ENCODE data around the gene SBF2. TPM values are rescaled to one million over a fixed set of nuclear protein-coding genes. Genes with fewer than 3 reads are reported as not detected.
"Not testable (repeated sequence)": the region's sequence is repeated elsewhere in the genome, so short reads cannot be mapped to it uniquely, and the experiment has no call there.

The SBF2 gene
- total RNA-seq, 4 donors from 2014 or later = 44.6 to 59.4 (median 53.4) TPM

DNA sequence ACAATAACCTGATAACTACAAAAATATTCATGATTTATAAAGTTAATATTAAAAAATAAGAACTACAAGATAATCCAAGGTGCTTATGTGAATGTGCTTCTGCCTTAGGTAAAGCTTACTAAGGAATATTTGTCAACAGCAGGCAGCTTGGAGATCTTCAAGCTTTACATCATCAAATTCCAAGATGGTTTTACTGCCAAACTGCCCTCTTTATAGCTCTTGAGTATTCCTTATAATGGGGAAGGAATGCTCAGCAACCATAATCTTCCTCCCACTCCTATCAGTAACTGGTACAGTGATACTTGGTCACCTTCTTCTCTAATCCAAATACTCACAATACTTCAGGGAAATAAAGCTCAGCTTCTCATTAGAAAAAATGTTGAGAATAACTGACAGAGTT is 30.1 kb downstream of the SBF2 start:
- no peak overlapping the region for H3K27ac ChIP-seq (replicated peaks in 1 of 4)
- no peaks in the 10 kb centered on the region for H3K9me3 ChIP-seq
- no peak overlapping the region for H3K4me3 ChIP-seq
- intact Hi-C loops (cut with DNase I) = no loop called here
- no peak for DNase-seq (ENCODE audit: extremely low spot score)
- H3K27me3 ChIP-seq = no peaks in the 10 kb centered on the region
- H3K4me1 ChIP-seq = peaks cover 0 to 8% (median 3%) of the 10 kb centered on the region in 4 donors
- TF ChIP-seq POLR2AphosphoS5 (IDR thresholded peaks at IDR 0.05) (no peak), POLR2A (IDR thresholded peaks at IDR 0.05; ENCODE audit: low read depth) (no peak), EP300 (IDR thresholded peaks at IDR 0.05) (no peak)
- TF ChIP-seq, protein P1, sequence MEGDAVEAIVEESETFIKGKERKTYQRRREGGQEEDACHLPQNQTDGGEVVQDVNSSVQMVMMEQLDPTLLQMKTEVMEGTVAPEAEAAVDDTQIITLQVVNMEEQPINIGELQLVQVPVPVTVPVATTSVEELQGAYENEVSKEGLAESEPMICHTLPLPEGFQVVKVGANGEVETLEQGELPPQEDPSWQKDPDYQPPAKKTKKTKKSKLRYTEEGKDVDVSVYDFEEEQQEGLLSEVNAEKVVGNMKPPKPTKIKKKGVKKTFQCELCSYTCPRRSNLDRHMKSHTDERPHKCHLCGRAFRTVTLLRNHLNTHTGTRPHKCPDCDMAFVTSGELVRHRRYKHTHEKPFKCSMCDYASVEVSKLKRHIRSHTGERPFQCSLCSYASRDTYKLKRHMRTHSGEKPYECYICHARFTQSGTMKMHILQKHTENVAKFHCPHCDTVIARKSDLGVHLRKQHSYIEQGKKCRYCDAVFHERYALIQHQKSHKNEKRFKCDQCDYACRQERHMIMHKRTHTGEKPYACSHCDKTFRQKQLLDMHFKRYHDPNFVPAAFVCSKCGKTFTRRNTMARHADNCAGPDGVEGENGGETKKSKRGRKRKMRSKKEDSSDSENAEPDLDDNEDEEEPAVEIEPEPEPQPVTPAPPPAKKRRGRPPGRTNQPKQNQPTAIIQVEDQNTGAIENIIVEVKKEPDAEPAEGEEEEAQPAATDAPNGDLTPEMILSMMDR (IDR thresholded peaks at IDR 0.05) = no peak
- H3K36me3 ChIP-seq = no peaks in the 10 kb centered on the region

DNA sequence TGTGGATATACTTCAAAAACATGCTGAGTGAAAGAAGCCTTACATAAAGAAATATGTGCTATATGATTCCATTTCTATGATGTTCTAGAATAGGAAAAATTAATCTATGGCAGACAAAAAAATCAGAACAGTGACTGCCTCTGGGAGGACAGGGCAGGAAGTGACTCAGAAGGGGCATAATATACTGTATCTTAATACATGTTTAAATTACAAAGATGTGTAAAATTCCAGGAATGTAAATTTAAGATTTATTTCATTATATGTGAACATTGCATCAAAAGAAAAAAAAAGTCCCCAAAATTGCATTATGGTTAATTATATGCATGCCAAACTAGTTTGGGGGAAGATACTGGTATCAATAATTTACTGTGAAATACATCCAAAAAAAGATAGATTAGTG is 32.2 kb downstream of the SBF2 start:
- intact Hi-C loops (cut with DNase I) = no loop called here
- Histone ChIP-seq H3K4me1 (peaks cover 0 to 7% (median 3%) of the 10 kb centered on the region in 4 donors), H3K9me3 (no peaks in the 10 kb centered on the region), H3K27ac (replicated peaks in 1 of 4) (no peak overlapping the region), H3K4me3 (no peak overlapping the region), H3K27me3 (no peaks in the 10 kb centered on the region), H3K36me3 (no peaks in the 10 kb centered on the region)
- TF ChIP-seq POLR2A (IDR thresholded peaks at IDR 0.05; ENCODE audit: low read depth) (no peak), POLR2AphosphoS5 (IDR thresholded peaks at IDR 0.05) (no peak), EP300 (IDR thresholded peaks at IDR 0.05) (no peak)
- TF ChIP-seq, protein P1 (IDR thresholded peaks at IDR 0.05) = no peak
- no peak for DNase-seq (ENCODE audit: extremely low spot score)

DNA sequence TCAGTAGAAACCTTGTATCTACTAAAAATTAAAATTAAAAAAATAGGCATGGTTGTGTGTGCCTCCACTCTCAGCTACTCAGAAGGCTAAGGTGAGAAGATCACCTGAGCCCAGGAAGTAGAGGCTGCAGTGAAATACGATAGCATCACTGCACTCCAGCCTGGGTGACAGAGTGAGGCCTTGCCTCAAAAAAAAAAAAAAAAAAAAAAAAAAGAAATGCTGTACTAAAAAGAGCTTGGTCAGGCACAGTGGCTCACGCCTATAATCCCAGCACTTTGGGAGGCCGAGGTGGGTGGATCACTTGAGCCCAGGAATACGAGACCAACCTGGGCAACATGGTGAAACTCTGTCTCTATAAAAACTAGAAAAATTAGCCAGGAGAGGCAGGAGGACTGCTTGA is 36.5 kb downstream of the SBF2 start:
- Histone ChIP-seq H3K36me3 (no peaks in the 10 kb centered on the region), H3K4me3 (no peak overlapping the region), H3K4me1 (peaks cover 0 to 19% (median 13%) of the 10 kb centered on the region in 4 donors), H3K27me3 (no peaks in the 10 kb centered on the region), H3K9me3 (no peaks in the 10 kb centered on the region), H3K27ac (replicated peaks in 1 of 4) (no peak overlapping the region)
- TF ChIP-seq EP300 (IDR thresholded peaks at IDR 0.05) (no peak), POLR2AphosphoS5 (IDR thresholded peaks at IDR 0.05) (no peak), POLR2A (IDR thresholded peaks at IDR 0.05; ENCODE audit: low read depth) (no peak)
- TF ChIP-seq, protein P1 (IDR thresholded peaks at IDR 0.05) = no peak
- 99% methylated on average over 4 of the region's 4 CpGs for WGBS
- intact Hi-C loops (cut with DNase I) = no loop called here
- DNase-seq (ENCODE audit: extremely low spot score) = no peak

DNA sequence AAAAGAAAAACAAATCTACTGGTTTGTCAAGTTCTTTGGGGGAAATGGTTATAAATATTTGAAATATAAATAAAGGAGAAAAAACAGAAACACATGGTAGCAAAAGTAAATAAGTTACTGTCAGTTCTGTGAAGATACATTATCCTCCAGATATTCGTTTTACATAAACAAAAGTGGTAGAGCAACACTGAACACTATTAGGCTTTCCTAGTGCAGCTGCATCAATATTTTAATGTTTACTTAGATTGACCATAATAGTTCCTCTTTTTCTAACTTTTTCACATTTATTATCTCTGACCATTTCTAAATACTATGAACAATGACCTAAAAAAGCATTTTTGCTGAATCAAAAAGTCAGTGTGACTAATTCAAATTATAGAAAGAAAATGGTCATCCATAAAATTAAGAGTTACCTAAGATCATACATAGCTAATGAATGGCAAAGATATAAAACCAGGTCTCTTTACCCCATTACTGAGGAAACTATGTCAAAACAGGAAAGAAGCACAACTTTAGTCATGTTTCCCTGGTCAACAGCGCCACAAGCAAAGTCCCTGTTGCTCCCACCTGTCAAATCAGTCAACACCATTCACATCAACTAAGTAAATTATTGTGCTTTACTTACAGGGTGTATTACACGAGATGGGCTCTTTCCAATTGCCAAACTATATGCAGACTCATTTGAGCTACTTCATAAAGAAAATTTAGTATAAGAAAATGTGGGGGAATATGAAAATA is 38.5 kb downstream of the SBF2 start:
- intact Hi-C loops (cut with DNase I) = no loop called here
- peaks cover 0 to 19% (median 13%) of the 10 kb centered on the region in 4 donors for H3K4me1 ChIP-seq
- H3K27ac ChIP-seq (replicated peaks in 1 of 4) = no peak overlapping the region
- no peak for TF ChIP-seq POLR2AphosphoS5 (IDR thresholded peaks at IDR 0.05)
- H3K4me3 ChIP-seq = no peak overlapping the region
- no peaks in the 10 kb centered on the region for H3K9me3 ChIP-seq
- no peaks in the 10 kb centered on the region for H3K27me3 ChIP-seq
- no peak for DNase-seq (ENCODE audit: extremely low spot score)
- H3K36me3 ChIP-seq = no peaks in the 10 kb centered on the region
- WGBS = 69% methylated on average over 3 of the region's 3 CpGs

DNA sequence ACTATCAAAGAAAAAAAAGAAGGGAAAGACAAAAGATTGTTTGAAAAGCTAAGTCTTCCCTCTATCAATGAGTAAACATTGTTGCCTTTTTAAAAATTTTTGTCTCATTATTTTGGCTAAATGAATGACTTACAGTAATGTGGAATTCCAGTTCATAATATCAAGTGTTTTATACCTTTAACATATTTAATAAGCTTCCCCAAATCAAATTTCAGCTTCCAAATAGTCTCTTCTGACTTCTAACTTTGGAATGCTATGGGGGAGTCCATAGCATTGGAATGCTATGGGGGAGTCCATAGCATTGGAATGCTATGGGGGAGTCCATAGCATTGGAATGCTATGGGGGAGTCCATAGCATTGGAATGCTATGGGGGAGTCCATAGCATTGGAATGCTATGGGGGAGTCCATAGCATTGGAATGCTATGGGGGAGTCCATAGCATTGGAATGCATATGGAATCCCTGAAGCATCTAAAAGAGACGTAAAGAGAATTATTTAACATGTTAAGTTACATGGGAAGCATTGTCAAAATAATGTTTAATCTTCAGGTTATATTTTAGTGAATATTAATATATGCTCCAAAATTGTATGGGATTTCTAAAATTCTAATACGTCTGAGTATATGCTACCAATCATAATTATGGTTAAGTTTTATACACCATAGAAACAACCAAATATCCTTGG is 44.4 kb downstream of the SBF2 start:
- WGBS = 91% methylated on average over 2 of the region's 2 CpGs
- H3K27me3 ChIP-seq; DNase-seq (ENCODE audit: extremely low spot score); H3K4me1 ChIP-seq; H3K9me3 ChIP-seq; H3K4me3 ChIP-seq; H3K27ac ChIP-seq (replicated peaks in 1 of 4); H3K36me3 ChIP-seq; intact Hi-C loops (cut with DNase I): not testable (repeated sequence)
